ENCODE measurements around the gene KIF26B.

The KIF26B gene

GRCh38 chr1:245108909-245109308 lies 45.9 kb upstream of the KIF26B start:
- H3K27ac ChIP-seq, result no peak overlapping the region
- no peak overlapping the region for H3K4me3 ChIP-seq (ENCODE audit: low read depth, low read length)
- no peaks in the 10 kb centered on the region for H3K36me3 ChIP-seq (replicated peaks)
- no peaks in the 10 kb centered on the region for H3K27me3 ChIP-seq (replicated peaks)
- TF ChIP-seq, protein P1, sequence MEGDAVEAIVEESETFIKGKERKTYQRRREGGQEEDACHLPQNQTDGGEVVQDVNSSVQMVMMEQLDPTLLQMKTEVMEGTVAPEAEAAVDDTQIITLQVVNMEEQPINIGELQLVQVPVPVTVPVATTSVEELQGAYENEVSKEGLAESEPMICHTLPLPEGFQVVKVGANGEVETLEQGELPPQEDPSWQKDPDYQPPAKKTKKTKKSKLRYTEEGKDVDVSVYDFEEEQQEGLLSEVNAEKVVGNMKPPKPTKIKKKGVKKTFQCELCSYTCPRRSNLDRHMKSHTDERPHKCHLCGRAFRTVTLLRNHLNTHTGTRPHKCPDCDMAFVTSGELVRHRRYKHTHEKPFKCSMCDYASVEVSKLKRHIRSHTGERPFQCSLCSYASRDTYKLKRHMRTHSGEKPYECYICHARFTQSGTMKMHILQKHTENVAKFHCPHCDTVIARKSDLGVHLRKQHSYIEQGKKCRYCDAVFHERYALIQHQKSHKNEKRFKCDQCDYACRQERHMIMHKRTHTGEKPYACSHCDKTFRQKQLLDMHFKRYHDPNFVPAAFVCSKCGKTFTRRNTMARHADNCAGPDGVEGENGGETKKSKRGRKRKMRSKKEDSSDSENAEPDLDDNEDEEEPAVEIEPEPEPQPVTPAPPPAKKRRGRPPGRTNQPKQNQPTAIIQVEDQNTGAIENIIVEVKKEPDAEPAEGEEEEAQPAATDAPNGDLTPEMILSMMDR (IDR thresholded peaks at IDR 0.05; ENCODE audit: low read depth, low read length, missing control alignments), result no peak
- in situ Hi-C loops (cut with HindIII; ENCODE audit: low pct_ligation_motif_present, low sequenced_read_pairs), result no loop called here
- no peak for DNase-seq

DNA sequence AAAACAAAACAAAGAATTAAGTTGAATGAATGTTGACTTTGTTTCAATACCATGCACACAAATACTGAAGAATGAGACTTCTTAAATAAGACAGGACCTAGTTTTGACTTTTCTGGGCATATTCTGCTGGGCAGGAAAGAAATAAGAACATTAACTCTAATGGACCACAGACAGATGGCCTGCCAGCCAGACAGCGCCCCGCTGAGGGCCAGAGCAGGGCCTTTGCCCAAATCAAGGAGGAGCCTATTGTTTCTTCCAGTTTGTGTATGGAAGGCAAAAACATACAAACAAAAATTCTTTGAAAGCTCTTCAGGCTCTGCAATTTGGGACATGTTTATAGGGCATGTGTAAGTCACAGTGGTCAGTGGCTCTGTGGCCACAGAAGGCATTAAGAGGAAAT lies 44.4 kb upstream of the KIF26B start:
- DNase-seq, result no peak
- Histone ChIP-seq H3K4me3 (ENCODE audit: low read depth, low read length) (no peak overlapping the region), H3K27ac (no peak overlapping the region), H3K36me3 (replicated peaks) (no peaks in the 10 kb centered on the region), H3K27me3 (replicated peaks) (no peaks in the 10 kb centered on the region)
- in situ Hi-C loops (cut with HindIII; ENCODE audit: low pct_ligation_motif_present, low sequenced_read_pairs), result no loop called here
- TF ChIP-seq, protein P1 (IDR thresholded peaks at IDR 0.05; ENCODE audit: low read depth, low read length, missing control alignments), result no peak

GRCh38 chr1:245111073-245111472 lies 43.7 kb upstream of the KIF26B start:
- Histone ChIP-seq H3K27me3 (replicated peaks) (no peaks in the 10 kb centered on the region), H3K4me3 (ENCODE audit: low read depth, low read length) (no peak overlapping the region), H3K27ac (no peak overlapping the region), H3K36me3 (replicated peaks) (no peaks in the 10 kb centered on the region)
- in situ Hi-C loops (cut with HindIII; ENCODE audit: low pct_ligation_motif_present, low sequenced_read_pairs), result no loop called here
- DNase-seq, result no peak
- TF ChIP-seq, protein P1 (IDR thresholded peaks at IDR 0.05; ENCODE audit: low read depth, low read length, missing control alignments), result no peak

- H3K27me3 ChIP-seq (replicated peaks), result no peaks in the 10 kb centered on the region
- no peak overlapping the region for H3K4me3 ChIP-seq (ENCODE audit: low read depth, low read length)
- no peak for DNase-seq
- in situ Hi-C loops (cut with HindIII; ENCODE audit: low pct_ligation_motif_present, low sequenced_read_pairs), result no loop called here
- TF ChIP-seq, protein P1 (IDR thresholded peaks at IDR 0.05; ENCODE audit: low read depth, low read length, missing control alignments), result no peak
- H3K27ac ChIP-seq, result no peak overlapping the region
- H3K36me3 ChIP-seq (replicated peaks), result no peaks in the 10 kb centered on the region
Observed at GRCh38 chr1:245113649-245114048, 41.1 kb upstream of the KIF26B start.

DNA sequence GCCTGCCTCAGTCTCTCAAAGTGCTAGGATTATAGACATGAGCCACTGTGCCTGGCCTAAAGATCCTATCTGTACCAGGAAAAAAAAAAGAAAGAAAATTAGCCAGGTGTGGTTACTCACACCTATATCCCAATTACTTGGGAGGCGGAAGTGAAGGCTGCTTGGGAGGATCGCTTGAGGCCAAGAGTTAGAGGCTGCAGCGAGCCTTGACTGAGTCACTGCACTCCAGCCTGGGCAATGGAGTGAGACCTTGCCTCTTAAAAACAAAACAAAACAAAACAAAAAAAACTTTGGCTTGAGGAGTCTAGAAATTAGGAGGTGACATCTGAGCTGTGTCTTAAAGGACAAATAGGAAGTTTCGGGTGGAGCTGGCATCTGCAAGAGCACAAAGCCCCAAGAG lies 38.7 kb upstream of the KIF26B start:
- Histone ChIP-seq H3K27ac (no peak overlapping the region), H3K4me3 (ENCODE audit: low read depth, low read length) (no peak overlapping the region), H3K36me3 (replicated peaks) (no peaks in the 10 kb centered on the region), H3K27me3 (replicated peaks) (no peaks in the 10 kb centered on the region)
- no peak for DNase-seq
- TF ChIP-seq, protein P1 (IDR thresholded peaks at IDR 0.05; ENCODE audit: low read depth, low read length, missing control alignments), result no peak
- in situ Hi-C loops (cut with HindIII; ENCODE audit: low pct_ligation_motif_present, low sequenced_read_pairs), result no loop called here

GRCh38 chr1:245116751-245117150 lies 38.0 kb upstream of the KIF26B start:
- no peaks in the 10 kb centered on the region for H3K27me3 ChIP-seq (replicated peaks)
- TF ChIP-seq, protein P1 (IDR thresholded peaks at IDR 0.05; ENCODE audit: low read depth, low read length, missing control alignments), result no peak
- DNase-seq, result no peak
- H3K36me3 ChIP-seq (replicated peaks), result no peaks in the 10 kb centered on the region
- in situ Hi-C loops (cut with HindIII; ENCODE audit: low pct_ligation_motif_present, low sequenced_read_pairs), result no loop called here
- H3K27ac ChIP-seq, result no peak overlapping the region
- no peak overlapping the region for H3K4me3 ChIP-seq (ENCODE audit: low read depth, low read length)

Measured in brain microvascular endothelial cell (primary cell).